H1 (cell line): Measurements from ENCODE around the gene ZWILCH. TPM values are rescaled to one million over a fixed set of nuclear protein-coding genes. Genes with fewer than 3 reads are reported as not detected.

ENCODE experiments used
- CTCF ChIA-PET: fragments of 300-600 bp; sonication (Branson Sonifier 250); formaldehyde crosslinking; loops from one replicate; lab custom pipeline; 2021; ENCODE audit not compliant: partially characterized antibody; lab: Charles Lee
- POLR2A ChIA-PET: fragments of 300-600 bp; sonication (Branson Sonifier 250); formaldehyde crosslinking; loops from one replicate; lab custom pipeline; 2021; ENCODE audit warnings: inconsistent platforms; ENCODE audit not compliant: partially characterized antibody; lab: Charles Lee
- DNase-seq, 2 experiments: peaks; one replicate each; pipeline versions ENCODE4 v3.0.0 to v3.0.0-alpha.2; 2010 to 2022; ENCODE audit warnings: low spot score in 2 of 2, low read depth in 1 of 2, mixed read lengths in 1 of 2
- FAIRE-seq: peaks from 2 replicates; lab custom pipeline; 2011; peaks lifted over from hg19 to GRCh38; lab: Jason Lieb, UNC
- H2AFZ ChIP-seq: 2 replicates; pipeline ENCODE4 v1.8.1; 2012; ENCODE audit warnings: low read length, inconsistent platforms
- H2AK5ac ChIP-seq: 2 replicates; pipeline ENCODE4 v1.6.1; 2013; ENCODE audit warnings: low read depth, low read length
- H2BK120ac ChIP-seq: replicated peaks from 2 replicates; pipeline ENCODE3; 2013; ENCODE audit warnings: low read depth, low read length, inconsistent platforms
- H2BK12ac ChIP-seq: 2 replicates; pipeline ENCODE4 v1.6.1; 2013; ENCODE audit warnings: low read depth, low read length
- H2BK15ac ChIP-seq: 2 replicates; pipeline ENCODE4 v1.6.1; 2013; ENCODE audit warnings: low read length
- H2BK20ac ChIP-seq: 2 replicates; pipeline ENCODE4 v1.6.1; 2013; ENCODE audit warnings: low read length
- H2BK5ac ChIP-seq: 2 replicates; pipeline ENCODE4 v1.6.1; 2013; ENCODE audit warnings: low read depth, low read length
- H3K14ac ChIP-seq: 2 replicates; pipeline ENCODE4 v1.6.1; 2013; ENCODE audit warnings: inconsistent platforms; ENCODE audit not compliant: insufficient read length
- H3K18ac ChIP-seq: 2 replicates; pipeline ENCODE4 v1.6.1; 2013; ENCODE audit warnings: low read length; ENCODE audit errors: extremely low read depth
- H3K23ac ChIP-seq: 2 replicates; pipeline ENCODE4 v1.6.1; 2013; ENCODE audit warnings: inconsistent platforms; ENCODE audit not compliant: insufficient read length
- H3K23me2 ChIP-seq: 2 replicates; pipeline ENCODE4 v1.6.1; 2013; ENCODE audit warnings: low read depth, low read length
- H3K27ac ChIP-seq: 2 replicates; pipeline ENCODE4 v1.6.1; 2011; ENCODE audit warnings: low read depth, low read length, inconsistent platforms
- H3K27me3 ChIP-seq, 4 experiments: replicated peaks in 1 of 4; 1 replicate in 1 of 4; 2 replicates in 3 of 4; pipeline versions ENCODE4 v1.6.1 to v1.8.1; 2011 to 2013; ENCODE audit warnings: low read length in 3 of 4, mild to moderate bottlenecking in 3 of 4, inconsistent platforms in 2 of 4, mixed read lengths in 2 of 4, moderate library complexity in 1 of 4; ENCODE audit not compliant: control insufficient read depth in 3 of 4, insufficient read depth in 3 of 4; ENCODE audit errors: extremely low read depth in 1 of 4
- H3K36me3 ChIP-seq, 4 experiments: 2 replicates each; pipeline versions ENCODE4 v1.6.1 to v1.8.1; 2011 to 2013; ENCODE audit warnings: mild to moderate bottlenecking in 4 of 4, low read length in 3 of 4, moderate library complexity in 2 of 4, control low read depth in 1 of 4, inconsistent platforms in 1 of 4; ENCODE audit not compliant: insufficient read depth in 4 of 4, control insufficient read depth in 2 of 4
- H3K4ac ChIP-seq: replicated peaks from 2 replicates; pipeline ENCODE3; 2013; ENCODE audit warnings: low read length, low read depth, mixed read lengths, inconsistent platforms; ENCODE audit not compliant: insufficient read length
- H3K4me1 ChIP-seq, 4 experiments: replicated peaks in 1 of 4; 1 replicate in 1 of 4; 2 replicates in 3 of 4; pipeline versions ENCODE4 v1.6.1 to v1.8.1; 2011 to 2013; ENCODE audit warnings: low read length in 3 of 4, inconsistent platforms in 2 of 4, mixed read lengths in 1 of 4; ENCODE audit not compliant: insufficient read depth in 4 of 4, control insufficient read depth in 3 of 4
- H3K4me2 ChIP-seq, 2 experiments: 2 replicates each; pipeline versions ENCODE4 v1.6.1 to v1.8.1; 2011 to 2013; ENCODE audit warnings: low read depth in 2 of 2, low read length in 2 of 2, control low read depth in 1 of 2, inconsistent platforms in 1 of 2, mild to moderate bottlenecking in 1 of 2; ENCODE audit not compliant: insufficient read depth in 1 of 2
- H3K4me3 ChIP-seq, 4 experiments: fragments of 200-600, 300-600 bp in 1 of 4; sonication (generic), shearing (Covaris generic), sonication (Bioruptor Twin) in 1 of 4; 2 replicates each; pipeline versions ENCODE4 v1.5.1 to v1.8.1; 2011 to 2016; ENCODE audit warnings: low read length in 4 of 4, low read depth in 3 of 4, control low read depth in 2 of 4, inconsistent platforms in 2 of 4, mild to moderate bottlenecking in 2 of 4, mixed read lengths in 1 of 4, moderate library complexity in 1 of 4; ENCODE audit not compliant: insufficient read depth in 2 of 4; ENCODE audit errors: extremely low read depth in 1 of 4
- H3K56ac ChIP-seq: replicated peaks from 2 replicates; pipeline ENCODE3; 2013; ENCODE audit warnings: low read depth, mild to moderate bottlenecking, mixed read lengths, low read length, inconsistent platforms; ENCODE audit not compliant: insufficient read length
- H3K79me1 ChIP-seq: 2 replicates; pipeline ENCODE4 v1.6.1; 2013; ENCODE audit warnings: low read depth, low read length, control low read depth
- H3K79me2 ChIP-seq, 2 experiments: 2 replicates each; pipeline versions ENCODE4 v1.6.1 to v1.8.1; 2012 to 2013; ENCODE audit warnings: low read length in 2 of 2, mild to moderate bottlenecking in 2 of 2, inconsistent platforms in 1 of 2; ENCODE audit not compliant: insufficient read depth in 2 of 2, control insufficient read depth in 1 of 2
- H3K9ac ChIP-seq, 4 experiments: replicated peaks in 1 of 4; 1 replicate in 1 of 4; 2 replicates in 3 of 4; pipeline versions ENCODE4 v1.6.1 to v1.8.1; 2011 to 2013; ENCODE audit warnings: low read depth in 3 of 4, low read length in 3 of 4, control low read depth in 2 of 4, mild to moderate bottlenecking in 2 of 4, moderate library complexity in 2 of 4, inconsistent platforms in 1 of 4; ENCODE audit errors: extremely low read depth in 1 of 4
- H3K9me3 ChIP-seq, 2 experiments: 2 replicates each; pipeline versions ENCODE4 v1.6.1 to v1.8.1; 2012 to 2013; ENCODE audit warnings: mild to moderate bottlenecking in 2 of 2, moderate library complexity in 2 of 2, control low read depth in 1 of 2, inconsistent platforms in 1 of 2, low read depth in 1 of 2, low read length in 1 of 2, mixed read lengths in 1 of 2; ENCODE audit not compliant: insufficient read depth in 2 of 2
- H4K20me1 ChIP-seq, 2 experiments: replicated peaks in 1 of 2; 2 replicates each; pipeline versions ENCODE3 to v1.8.1; 2011 to 2013; ENCODE audit warnings: inconsistent platforms in 2 of 2, low read length in 2 of 2, mild to moderate bottlenecking in 1 of 2; ENCODE audit not compliant: insufficient read depth in 2 of 2, control insufficient read depth in 1 of 2
- H4K5ac ChIP-seq: 2 replicates; pipeline ENCODE4 v1.6.1; 2013; ENCODE audit warnings: low read length, low read depth, mixed read lengths, inconsistent platforms; ENCODE audit not compliant: insufficient read length
- H4K8ac ChIP-seq: 2 replicates; pipeline ENCODE4 v1.8.0; 2013; ENCODE audit warnings: mild to moderate bottlenecking, moderate library complexity, low read length, inconsistent platforms; ENCODE audit not compliant: insufficient read depth; ENCODE audit errors: extremely low read depth
- H4K91ac ChIP-seq: replicated peaks from 2 replicates; pipeline ENCODE3; 2013; ENCODE audit warnings: low read length, mixed read lengths, inconsistent platforms; ENCODE audit not compliant: insufficient read length
- CEBPB ChIP-seq: IDR thresholded peaks from 2 replicates; pipeline ENCODE4 v1.6.1; 2012; ENCODE audit warnings: low read depth, low read length
- POLR2A ChIP-seq, 2 experiments: IDR thresholded peaks; 1 replicate in 1 of 2; 2 replicates in 1 of 2; pipeline ENCODE4 v1.6.1; 2011; ENCODE audit warnings: low read depth in 2 of 2, low read length in 2 of 2, mild to moderate bottlenecking in 2 of 2; ENCODE audit errors: control extremely low read depth in 1 of 2
- TCF12 ChIP-seq: IDR thresholded peaks from 2 replicates; pipeline ENCODE4 v1.6.1; 2011; ENCODE audit warnings: low read depth, mild to moderate bottlenecking, low read length
- WGBS, 2 experiments: shearing (Covaris generic) in 1 of 2; methylation state at CpG; one replicate each; pipeline versions ENCODE4 v1.1.6 to v1.1.7; 2013 to 2015; ENCODE audit warnings: low lambda C conversion rate in 2 of 2, mixed read lengths in 2 of 2, inconsistent platforms in 1 of 2, low coverage in 1 of 2, missing lambda C conversion rate in 1 of 2; ENCODE audit not compliant: insufficient replicate concordance in 2 of 2, insufficient coverage in 1 of 2, insufficient read length in 1 of 2; ENCODE audit errors: extremely low coverage in 1 of 2, missing lambda C conversion rate in 1 of 2; 5-methylcytosine and 5-hydroxymethylcytosine counted together
- polyA plus RNA-seq, 7 experiments: library from polyadenylated mRNA; depleted of rRNA in 3 of 7; stranded (reverse) in 5 of 7; unstranded in 2 of 7; fragments of >200 nt in 5 of 7; fragments of 200-250 nt in 2 of 7; gene quantifications; 1 replicate in 5 of 7; 2 replicates in 1 of 7; 4 replicates in 1 of 7; pipeline versions ENCODE4 v1.2.1 to v1.2.3, GENCODE V29; 2011 to 2013; ENCODE audit warnings: missing spikeins in 2 of 7, mixed read lengths in 2 of 7
- total RNA-seq: library from RNA; stranded (reverse); fragmentation: NEBNext Ultra II Directional; extraction: Animal tissue kit (Norgen Biotek cat#: 25700); gene quantifications from 2 replicates; pipeline ENCODE4 v1.2.1, GENCODE V29; 2021

Gene ZWILCH
- total and polyA plus RNA-seq, 2 of the 8 experiments (the other 6 are each of a cell fraction or from before 2014, with no cell fraction given) = 18.1 to 61.5 TPM

- DNase-seq (no peak), FAIRE-seq (no peak)
- Histone ChIP-seq H4K91ac (peak overlapping the region; percentile 87), H3K23ac (no peak overlapping the region), H2BK15ac (no peak overlapping the region), H3K4ac (peak overlapping the region; percentile 27), H2AFZ (no peak overlapping the region), H3K9ac (peak overlapping the region; percentile 41 to 95 (median 89)), H2BK20ac (no peak overlapping the region), H2BK5ac (peak overlapping the region; percentile 96), H3K79me1 (no peaks in the 10 kb centered on the region), H4K20me1 (peaks cover 0 to 2% of the 10 kb centered on the region in 2 experiments), H3K79me2 (peaks cover 0 to 8% of the 10 kb centered on the region in 2 experiments; a peak in 2 of 4 replicates), H4K5ac (peak overlapping the region; percentile 84), H3K9me3 (no peaks in the 10 kb centered on the region), H3K56ac (peak overlapping the region; percentile 83), H3K27me3 (no peaks in the 10 kb centered on the region), H4K8ac (peak overlapping the region; percentile 92; the same call in 1 of the 2 replicates), H3K4me2 (peak overlapping the region; percentile 75 to 77), H2BK12ac (peak overlapping the region; percentile 69; the same call in 1 of the 2 replicates), H3K27ac (peak overlapping the region; percentile 88), H3K36me3 (peaks cover 36 to 73% (median 45%) of the 10 kb centered on the region in 4 experiments), H3K4me3 (peak overlapping the region; percentile 56 to 88 (median 67)), H3K14ac (no peak overlapping the region), H3K18ac (peak overlapping the region; percentile 33), H2AK5ac (peak overlapping the region; percentile 93; the same call in 1 of the 2 replicates), H3K4me1 (peaks cover 0 to 5% (median 3%) of the 10 kb centered on the region in 4 experiments; a peak in 3 of 7 replicates), H3K23me2 (peaks cover 4% of the 10 kb centered on the region; the same call in 1 of the 2 replicates), H2BK120ac (no peak overlapping the region)
- ChIA-PET CTCF (interaction anchor here (0.7 to 4.6 kb wide), 21 partner anchors 10 to 275 kb away, joined by 3 to 44 read pairs (median 5); partner anchors contain the start of gene MAP2K1), POLR2A (interaction anchor here (0.6 to 6.5 kb wide), 32 partner anchors 9 to 243 kb away, joined by 3 to 64 read pairs (median 4); partner anchors contain the start of genes DIS3L, LCTL, MAP2K1 and RPL4)
- TF ChIP-seq POLR2A (IDR thresholded peaks at IDR 0.05; ENCODE audit: control extremely low read depth in 1 of 2, low read depth in 2 of 2, low read length in 2 of 2) (peak in 1 of 2 experiments; percentile 4; a peak in 1 of 3 replicates), TCF12 (no peak), CEBPB (no peak)
- WGBS, 2 experiments = 35% methylated on average over 17 of the region's 17 CpGs; no CpG with 5 or more reads in 1 of the 2 experiments
Measured at GRCh38 chr15:66496951-66497501, 8.1 kb upstream of the ZWILCH start.
